Mammary epithelial cell (primary cell): ENCODE data around the gene EFR3B.
"Not testable (repeated sequence)": the region's sequence is repeated elsewhere in the genome, so short reads cannot be mapped to it uniquely, and the experiment has no call there.

Experiments
- CTCF ChIP-seq, 2 donors: IDR thresholded peaks in 1 of 2; conservative IDR thresholded peaks in 1 of 2; 2 replicates each; pipeline ENCODE4 v1.5.1; 2011 to 2012; ENCODE audit warnings: inconsistent platforms in 2 of 2, low read length in 2 of 2, mild to moderate bottlenecking in 2 of 2, control low read depth in 1 of 2, low read depth in 1 of 2; ENCODE audit not compliant: insufficient read depth in 1 of 2; ENCODE audit errors: extremely low read depth in 1 of 2
- EZH2 ChIP-seq: IDR thresholded peaks from 2 replicates; pipeline ENCODE4 v1.6.1; 2012; ENCODE audit warnings: low read length, inconsistent platforms, borderline replicate concordance

- TF ChIP-seq CTCF (conservative IDR thresholded peaks at IDR 0.05 in 1 of 2, IDR thresholded peaks at IDR 0.05 in 1 of 2; ENCODE audit: extremely low read depth in 1 of 2, insufficient read depth in 1 of 2, low read depth in 1 of 2, low read length in 2 of 2); EZH2: not testable (repeated sequence)
Observed at GRCh38 chr2:25150993-25151392, 109.1 kb downstream of the EFR3B start.
